Fibroblast of skin of left biceps (primary cell): ENCODE measurements around the gene C1orf56.
"Not testable (repeated sequence)": the region's sequence is repeated elsewhere in the genome, so short reads cannot be mapped to it uniquely, and the experiment has no call there.

Experiments
- DNase-seq, 2 experiments: peaks; one replicate each; pipeline ENCODE4 v3.0.0-alpha.2; 2013; ENCODE audit warnings: low read depth in 2 of 2

C1orf56 gene

GRCh38 chr1:151060657-151061421, 13.3 kb downstream of the C1orf56 start:
- DNase-seq = no peak

- DNase-seq = no peak
These were observed 14.2 kb downstream of the C1orf56 start for GRCh38 chr1:151061704-151062103.

GRCh38 chr1:151062741-151063371, 15.3 kb downstream of the C1orf56 start:
- peak; percentile 44 to 50 for DNase-seq

- DNase-seq = no peak
These were observed 17.6 kb downstream of the C1orf56 start for GRCh38 chr1:151065089-151065645.

GRCh38 chr1:151067185-151067584, 19.6 kb downstream of the C1orf56 start:
- DNase-seq = no peak

- DNase-seq = no peak
These were observed 21.5 kb downstream of the C1orf56 start for GRCh38 chr1:151069103-151069486.

GRCh38 chr1:151070474-151071276, 23.1 kb downstream of the C1orf56 start, which contains the start of gene GABPB2:
TSS of gene GABPB2 (plus strand) at chr1:151070761. CDS start at chr1:151088190, 17,429 bp downstream.
- DNase-seq = peak; percentile 90 to 93

- no peak for DNase-seq
These were observed 24.7 kb downstream of the C1orf56 start for GRCh38 chr1:151072224-151072623.

- DNase-seq = no peak
These were observed 38.5 kb downstream of the C1orf56 start for GRCh38 chr1:151085953-151086559.

GRCh38 chr1:151097426-151097825, 49.9 kb downstream of the C1orf56 start:
- not testable (repeated sequence) for DNase-seq

- DNase-seq = no peak
These were observed 50.6 kb downstream of the C1orf56 start for GRCh38 chr1:151098126-151098525.
